ENCODE measurements around the gene ST6GALNAC1.

The ST6GALNAC1 gene, protein sequence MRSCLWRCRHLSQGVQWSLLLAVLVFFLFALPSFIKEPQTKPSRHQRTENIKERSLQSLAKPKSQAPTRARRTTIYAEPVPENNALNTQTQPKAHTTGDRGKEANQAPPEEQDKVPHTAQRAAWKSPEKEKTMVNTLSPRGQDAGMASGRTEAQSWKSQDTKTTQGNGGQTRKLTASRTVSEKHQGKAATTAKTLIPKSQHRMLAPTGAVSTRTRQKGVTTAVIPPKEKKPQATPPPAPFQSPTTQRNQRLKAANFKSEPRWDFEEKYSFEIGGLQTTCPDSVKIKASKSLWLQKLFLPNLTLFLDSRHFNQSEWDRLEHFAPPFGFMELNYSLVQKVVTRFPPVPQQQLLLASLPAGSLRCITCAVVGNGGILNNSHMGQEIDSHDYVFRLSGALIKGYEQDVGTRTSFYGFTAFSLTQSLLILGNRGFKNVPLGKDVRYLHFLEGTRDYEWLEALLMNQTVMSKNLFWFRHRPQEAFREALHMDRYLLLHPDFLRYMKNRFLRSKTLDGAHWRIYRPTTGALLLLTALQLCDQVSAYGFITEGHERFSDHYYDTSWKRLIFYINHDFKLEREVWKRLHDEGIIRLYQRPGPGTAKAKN

DNA sequence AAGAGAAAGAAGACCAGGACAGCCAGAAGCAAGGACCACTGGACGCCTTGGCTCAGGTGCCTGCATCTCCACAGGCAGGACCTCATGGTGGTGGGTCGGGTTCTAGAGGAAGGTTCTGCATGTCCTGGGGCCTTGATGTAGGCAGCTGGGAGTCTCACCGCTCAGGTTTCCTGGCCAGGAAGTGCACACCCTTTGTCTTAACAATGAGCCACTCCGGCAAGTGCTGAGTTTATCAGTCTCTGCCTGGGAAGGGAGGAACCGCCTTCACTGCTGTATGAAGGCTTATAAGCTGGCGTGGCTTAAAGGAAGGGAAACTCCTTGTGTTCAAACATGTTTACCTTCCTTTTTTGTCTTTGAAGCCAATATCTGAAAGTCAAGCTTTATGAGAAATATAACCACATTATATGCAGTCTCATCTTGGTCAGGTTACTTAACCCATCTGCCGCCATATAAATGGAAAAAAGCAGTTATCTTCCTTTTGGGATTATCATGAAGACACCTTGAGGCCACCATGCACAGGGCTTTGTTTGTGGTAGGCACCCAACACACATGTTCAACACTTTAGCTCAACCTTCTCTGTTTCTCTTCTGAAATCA, at the start of gene ST6GALNAC1:
Gene ST6GALNAC1, minus strand, starts transcription at position 205 of the 596 bp plus-strand sequence. Its CDS starts 119 bp downstream, at position 86.
- no peak for DNase-seq (ENCODE audit: low read depth)

DNA sequence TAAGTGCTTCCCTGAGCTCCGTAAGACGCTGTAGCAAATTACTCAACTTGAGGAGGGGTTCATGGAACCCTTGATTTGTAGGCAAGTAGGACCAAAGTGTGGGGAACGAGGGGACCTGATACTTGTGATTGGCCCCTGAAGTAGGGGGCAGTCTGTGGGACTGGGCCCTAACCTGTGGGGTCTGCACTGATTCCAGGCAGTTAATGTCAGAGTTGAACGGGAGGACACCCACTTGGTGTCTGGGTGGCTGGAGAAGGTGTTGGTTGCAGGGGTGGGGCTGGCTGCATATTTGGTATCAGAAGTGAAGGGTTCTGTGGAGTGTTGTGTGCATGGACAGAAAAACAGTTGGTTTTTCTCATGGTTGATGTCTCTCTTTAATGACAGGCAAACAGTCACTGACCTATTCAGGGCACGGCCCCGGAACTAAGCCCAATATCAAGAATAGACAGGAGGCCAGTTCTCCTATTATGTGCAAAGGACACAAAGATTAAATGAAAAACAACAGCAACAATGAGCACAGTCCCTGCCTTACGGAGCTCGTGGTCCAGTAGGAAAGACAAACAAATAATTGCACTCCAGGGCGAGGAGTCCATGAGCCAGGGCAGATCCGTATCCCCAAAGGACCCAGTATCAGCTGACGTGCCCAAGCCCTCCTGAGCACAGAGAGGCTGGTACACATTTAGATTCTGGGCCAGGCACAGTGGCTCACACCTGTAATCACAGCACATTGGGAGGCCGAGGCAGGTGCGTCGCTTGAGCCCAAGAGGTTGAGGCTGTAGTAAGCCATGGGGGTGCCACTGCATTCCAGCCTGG, 48.0 kb upstream of the ST6GALNAC1 start:
- no peak for DNase-seq (ENCODE audit: low read depth)

DNA sequence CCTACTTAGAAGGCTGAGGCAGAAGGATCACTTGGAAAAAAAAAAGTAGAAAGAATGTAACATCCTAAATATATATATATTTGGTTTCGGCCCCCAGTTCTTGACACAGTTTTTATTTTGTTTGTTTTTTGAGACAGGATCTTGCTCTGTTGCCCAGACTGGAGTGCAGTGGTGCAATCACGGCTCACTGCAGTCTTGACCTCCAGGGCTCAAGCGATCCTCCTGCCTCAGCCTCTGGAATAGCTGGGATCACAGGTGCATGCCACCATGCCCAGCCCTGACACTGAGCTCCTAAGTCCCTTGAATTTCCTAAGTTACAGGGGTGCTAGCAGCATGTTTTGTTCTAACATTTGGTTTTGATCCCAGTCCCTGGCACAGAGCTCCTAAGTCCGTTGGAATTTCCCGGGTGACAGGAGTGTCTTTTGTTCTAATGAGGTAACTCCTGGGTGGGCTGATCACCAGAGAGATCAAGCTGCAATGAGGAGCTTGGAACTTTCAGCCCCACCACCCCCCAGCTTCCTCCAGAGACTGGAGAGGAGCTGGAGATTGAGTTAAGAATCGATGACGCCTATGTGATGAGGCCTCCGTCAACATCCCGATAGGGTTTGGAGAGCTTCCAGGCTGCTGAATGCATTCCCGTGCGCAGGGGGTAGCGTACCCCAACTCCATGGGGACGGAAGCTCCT, 47.2 kb upstream of the ST6GALNAC1 start:
- DNase-seq (ENCODE audit: low read depth), result no peak

DNA sequence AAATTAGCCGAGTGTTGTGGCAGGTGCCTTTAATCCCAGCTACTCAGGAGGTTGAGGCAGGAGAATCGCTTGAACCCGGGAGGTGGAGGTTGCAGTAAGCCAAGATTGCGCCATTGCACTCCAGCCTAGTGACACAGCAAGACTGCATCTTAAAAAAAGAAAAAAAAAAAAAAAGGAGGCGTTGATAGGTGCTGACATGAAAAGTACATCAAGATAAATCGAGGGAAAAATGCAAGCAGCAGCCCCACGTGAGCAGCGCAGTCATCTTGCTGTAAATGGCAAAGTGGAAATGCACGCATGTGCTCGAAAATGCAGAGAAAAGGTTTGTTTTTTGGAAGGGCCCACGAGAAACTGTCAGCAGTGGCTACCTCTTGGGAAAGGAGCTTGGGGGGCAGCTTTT, 46.3 kb upstream of the ST6GALNAC1 start:
- DNase-seq (ENCODE audit: low read depth), result no peak

DNA sequence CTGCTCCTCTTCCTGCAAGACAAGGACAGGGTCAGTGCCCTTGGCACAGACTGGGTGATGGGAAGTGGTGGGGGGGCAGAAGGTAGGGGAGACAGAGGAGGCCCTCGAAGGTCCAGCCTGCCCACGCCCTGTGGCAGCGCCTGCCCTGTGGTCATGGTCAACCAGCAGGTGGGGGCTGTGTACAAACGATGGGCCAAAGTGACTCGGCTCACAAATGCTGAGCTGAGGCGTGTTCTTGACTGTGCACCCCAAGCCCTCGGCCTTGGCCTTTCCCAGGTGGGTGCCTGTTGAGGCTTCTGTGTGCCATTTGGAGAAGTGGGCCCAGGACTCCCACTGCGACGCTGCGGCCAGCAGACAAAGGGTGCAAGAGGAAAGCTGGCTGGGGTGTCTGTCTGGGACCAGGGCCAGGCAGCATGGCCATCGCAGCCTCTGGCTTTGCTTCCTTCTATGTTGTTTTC, 44.6 kb upstream of the ST6GALNAC1 start:
- no peak for DNase-seq (ENCODE audit: low read depth)

DNA sequence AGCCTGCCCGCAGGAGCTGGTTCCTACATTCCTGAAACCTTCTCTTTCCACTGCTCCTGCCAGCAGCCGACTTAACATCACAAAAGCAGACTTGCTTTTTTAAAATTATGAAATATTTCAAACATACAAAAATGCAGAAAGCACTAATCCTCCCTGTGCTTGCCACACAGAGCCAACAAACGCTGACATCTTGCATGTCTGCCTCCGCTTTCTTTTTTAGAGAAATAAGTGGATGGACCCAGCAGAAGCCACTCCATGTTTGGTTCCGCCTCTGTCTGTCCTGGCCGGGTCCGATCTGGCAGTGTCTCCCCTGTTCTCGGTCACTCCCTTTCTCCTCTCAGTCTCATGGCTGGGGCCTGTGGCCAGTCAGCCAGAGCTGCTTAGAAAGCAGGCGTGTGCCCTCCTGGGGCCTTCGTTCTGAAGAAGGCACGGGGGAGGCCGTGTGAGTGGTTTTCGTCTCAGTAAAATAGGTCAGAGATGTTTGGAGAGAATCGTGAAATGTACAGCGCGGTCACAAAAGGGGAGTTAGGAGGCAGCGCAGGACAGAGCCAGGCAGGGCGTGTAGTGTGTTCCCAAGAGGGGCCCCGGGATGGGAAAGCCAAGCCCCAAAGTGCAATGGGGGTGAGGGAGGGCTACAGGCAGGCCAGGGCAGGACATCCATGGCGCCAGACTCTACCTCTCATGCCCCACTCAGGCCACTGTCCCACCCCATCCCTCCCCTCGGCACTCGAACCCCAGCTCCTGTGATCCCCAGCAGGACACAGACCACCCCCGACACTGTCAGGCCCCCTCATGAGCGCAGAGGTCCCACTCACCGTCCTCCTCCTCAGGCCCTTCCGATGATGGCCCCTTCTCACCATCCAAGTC, 44.0 kb upstream of the ST6GALNAC1 start:
- DNase-seq (ENCODE audit: low read depth), result no peak

DNA sequence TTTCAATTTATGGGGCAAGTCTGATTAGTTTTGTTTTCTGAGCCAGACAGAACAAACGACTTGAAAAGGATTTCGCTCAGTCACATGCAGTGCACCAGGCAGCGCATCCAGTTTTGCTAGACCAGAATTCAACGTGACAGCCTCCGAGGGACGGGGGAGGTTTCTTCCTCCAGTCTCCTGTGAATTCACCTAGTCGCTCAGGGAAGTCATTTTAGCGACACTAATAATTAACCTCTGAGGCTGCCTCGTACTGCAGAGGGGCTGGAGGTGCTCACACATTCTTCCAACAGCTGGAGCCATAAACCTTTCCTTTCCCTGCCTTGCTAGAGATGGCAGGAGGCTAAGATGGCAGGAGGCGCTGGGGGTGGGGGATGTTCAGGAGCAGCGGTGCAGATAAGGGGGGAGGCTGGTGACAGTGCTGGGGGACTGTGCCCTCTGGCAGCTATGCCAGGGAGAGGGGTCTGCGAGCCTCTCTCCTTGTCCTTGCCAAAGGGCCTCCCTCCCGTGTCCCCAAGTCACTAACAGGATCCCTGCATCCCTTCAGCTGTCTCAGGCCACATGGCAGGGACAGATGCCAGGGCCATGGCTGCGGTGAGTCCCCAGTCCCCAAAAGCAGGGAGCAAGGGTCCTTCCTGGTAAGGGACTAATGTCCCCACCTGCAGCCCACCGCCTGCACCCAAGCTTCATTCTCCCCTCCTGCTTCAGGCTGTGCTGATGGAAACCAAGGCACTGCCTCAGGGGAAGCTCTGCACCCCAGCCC, 43.2 kb upstream of the ST6GALNAC1 start:
- DNase-seq (ENCODE audit: low read depth), result no peak

DNA sequence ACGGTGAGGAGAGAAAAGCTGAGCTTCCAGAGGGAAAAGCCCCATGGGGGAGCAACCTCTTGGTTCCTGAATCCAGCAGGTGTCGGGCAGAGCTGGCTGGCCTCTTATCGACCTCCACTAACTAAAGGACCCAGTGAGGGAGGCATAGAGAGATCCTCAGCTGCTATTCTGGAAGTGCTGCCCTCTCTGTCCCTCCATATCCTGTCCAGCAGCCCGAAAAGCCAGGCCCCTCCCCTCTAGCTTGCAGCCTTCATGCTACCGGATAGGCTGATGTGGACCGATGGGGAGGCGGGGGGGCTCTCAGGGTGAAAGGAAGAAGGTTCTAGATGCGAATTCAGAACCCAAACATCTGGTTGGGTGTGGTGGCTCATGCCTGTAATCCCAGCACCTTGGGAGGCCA, 42.3 kb upstream of the ST6GALNAC1 start:
- DNase-seq (ENCODE audit: low read depth), result no peak

DNA sequence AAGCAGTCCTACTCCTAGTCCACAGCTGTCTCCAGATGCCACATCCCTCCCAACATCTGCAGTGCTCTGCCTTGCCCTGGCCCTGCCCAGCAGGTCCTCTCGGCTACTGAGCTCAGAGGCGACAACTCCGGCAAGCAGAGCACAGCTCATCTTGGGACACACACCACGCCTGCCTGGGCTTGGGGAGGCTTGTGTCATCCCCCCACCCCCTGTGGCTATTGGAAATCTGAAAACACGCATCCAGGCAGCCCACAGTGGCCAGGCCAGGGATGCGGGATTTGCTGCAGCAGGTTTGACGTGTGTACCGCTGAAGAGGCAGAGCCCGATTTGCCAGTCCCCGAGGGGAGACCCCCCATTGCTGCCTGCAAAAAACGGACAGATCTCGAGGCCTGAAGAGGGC, 41.8 kb upstream of the ST6GALNAC1 start:
- DNase-seq (ENCODE audit: low read depth), result no peak

DNA sequence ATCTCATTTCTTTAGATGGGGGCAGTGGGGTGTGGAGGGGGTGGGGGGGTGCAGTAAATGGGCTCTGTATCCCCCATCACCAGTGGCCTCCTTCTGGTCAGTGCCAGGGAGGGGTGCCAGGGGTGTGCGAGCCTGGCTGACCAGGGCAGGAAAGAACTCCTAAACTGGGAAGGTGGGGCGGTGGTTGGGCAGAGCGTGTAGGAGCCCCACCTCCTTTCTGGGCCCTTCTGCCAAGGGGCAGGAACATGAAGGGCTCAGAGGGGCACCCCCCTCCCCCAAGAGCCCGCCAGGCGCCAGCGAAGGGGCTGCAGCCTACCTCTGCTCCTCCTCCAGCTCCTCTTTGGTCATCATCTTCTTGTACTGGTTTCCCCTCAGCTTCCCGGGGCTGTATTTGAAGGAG, 41.2 kb upstream of the ST6GALNAC1 start:
- no peak for DNase-seq (ENCODE audit: low read depth)

DNA sequence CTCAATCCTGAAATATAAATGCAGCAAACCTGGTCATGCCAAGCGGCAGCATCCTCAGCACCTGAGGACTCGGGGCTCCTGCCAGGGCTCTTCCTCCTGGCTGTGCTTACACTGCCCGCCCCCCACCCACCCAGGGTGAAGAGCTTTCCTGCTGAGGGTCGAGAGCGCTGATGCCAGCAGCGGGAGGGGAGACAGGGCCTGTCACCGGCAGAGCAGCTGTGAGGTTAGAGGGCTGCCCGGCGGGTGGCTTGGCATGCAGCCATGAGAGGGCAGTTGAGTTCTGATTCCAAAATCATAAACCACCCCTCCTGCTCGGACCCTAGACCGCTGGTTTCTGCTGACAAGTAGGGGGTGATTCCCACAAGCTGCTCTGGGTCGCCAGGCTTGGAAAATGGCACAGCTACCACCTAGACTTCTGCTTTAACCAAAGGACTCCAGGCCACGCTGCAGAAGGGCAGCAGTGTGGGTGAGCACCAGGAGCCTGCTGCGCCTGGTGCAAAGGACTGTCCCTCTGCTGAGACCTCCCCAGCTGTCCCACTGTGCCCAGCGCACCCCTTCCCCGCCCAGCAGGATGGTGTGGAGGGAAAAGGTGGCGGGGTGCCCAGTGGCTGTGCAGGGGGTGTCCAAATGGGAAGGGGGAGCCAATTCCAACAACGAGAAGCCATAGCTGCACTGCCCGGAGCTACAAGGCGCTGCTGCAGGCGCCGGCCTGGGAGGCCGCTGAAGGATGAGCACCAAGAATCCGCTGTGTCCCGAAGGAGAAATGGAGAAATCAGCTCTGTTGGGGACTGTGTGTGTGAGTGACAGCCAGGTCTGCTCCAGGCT, 40.6 kb upstream of the ST6GALNAC1 start:
- DNase-seq (ENCODE audit: low read depth), result no peak

DNA sequence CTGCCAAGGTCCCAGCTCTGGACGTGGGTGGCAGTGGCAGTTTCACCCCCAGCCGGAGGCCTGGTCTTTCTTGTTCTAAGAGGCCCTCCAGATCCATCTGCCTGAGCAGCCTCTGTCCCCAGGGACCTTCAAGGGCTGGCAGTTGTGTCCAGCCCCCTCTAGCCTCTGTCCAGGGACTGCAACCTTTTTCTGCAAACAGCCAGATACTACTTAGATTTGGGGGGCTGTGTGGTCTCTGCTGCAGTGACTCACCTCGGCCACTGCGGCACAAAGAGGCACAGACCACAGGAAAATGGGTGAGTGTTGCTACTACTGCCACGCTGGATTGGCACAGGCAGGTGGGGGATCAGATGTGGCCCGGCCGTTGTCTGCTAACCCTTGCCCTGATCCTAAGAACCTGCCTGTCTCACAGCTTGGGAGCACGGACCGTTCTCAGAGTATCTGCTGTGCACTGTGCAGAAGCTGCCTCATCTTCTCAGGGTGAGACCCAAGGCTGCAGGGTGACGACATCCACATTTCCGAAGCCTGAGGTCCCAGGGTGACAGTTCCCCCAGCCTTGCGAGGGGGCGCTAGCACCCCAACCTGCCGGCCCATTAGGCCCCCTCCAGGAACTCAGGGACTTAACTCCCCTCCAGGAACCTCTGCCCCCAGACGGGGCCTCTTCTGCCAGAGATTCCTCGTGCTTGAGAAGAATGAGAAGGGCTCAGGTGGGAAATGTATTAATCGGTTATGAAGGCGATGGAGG, 39.6 kb upstream of the ST6GALNAC1 start:
- no peak for DNase-seq (ENCODE audit: low read depth)

DNA sequence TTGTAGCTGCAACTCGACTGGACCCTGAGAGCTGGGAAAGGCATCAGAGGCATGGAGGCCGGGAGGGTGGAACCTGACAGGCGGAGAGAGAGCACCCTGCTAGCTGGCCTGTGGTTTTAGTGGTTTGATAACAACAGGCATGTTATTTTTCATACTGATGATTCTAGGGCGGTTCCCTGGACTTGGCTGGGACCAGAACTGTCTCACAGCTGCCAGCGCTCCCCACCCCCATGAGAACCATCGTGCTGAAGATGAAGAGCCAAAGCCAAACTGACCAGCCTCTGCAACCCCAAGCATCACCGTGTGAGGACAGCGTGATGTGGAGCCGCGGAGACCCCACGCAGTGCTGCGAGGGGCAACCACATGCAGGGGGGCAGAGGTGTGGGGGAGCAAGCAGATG, 38.7 kb upstream of the ST6GALNAC1 start:
- no peak for DNase-seq (ENCODE audit: low read depth)

DNA sequence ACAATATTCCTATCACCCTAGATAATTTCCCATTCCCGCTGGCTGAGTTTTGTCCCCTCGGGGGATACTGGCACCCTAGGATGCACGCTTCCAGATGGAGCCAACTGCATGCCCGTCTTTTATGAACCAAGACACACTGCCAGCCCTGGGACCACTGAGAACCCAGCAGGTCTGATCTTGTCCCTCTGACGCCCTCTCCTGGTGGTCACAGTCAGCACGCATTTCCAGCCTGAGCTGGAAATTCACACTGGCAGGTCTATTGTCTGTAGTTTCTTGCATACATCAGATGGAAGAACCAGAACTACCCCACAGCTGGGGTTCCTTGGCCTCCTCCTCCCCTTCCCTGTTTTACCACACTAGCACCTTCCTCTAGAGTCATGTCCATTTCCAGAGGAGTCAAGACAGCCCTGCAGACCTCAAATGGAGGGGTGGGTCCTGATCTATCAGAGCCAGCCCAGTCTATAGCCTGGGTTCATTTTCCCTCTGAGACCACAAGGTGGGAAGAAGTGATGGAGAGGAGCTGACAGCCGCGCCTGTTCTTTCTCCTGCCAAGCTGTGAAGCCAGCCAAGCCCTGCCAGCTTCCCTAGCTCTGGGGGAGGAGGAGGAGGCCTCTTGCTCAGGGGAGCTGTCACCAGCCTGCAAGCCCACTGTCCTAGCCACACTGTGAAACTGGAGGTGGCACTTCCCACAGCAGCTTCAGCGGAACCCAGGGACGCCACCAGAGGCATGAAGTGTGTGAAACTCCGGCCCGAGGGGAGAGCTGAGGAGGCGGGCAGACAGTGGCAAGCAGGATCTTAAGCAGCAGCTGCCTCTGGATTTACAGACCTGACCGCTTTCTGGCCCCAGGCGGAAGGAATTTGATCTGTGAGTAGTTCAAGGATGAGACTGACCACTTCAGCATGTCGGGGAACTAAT, 37.9 kb upstream of the ST6GALNAC1 start:
- DNase-seq (ENCODE audit: low read depth), result peak; percentile 52

DNA sequence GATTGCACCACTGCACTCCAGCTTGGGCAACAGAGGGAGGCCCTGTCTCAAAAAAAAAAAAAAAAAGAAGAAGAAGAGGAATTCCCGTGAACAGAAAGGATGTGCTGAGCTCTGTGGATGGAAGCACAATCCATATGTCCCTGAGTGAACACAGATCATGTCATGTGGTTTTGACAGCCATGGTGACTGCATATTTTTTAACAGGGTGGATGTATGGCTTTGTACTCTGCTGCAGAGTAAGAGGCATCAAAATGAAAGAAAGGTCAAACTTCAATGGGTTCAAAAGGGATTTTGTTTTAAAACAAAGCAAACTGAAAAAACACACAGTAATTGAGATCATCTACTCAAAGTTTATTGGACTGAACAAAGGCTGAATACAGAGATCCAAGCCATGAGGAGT, 35.7 kb upstream of the ST6GALNAC1 start:
- no peak for DNase-seq (ENCODE audit: low read depth)

DNA sequence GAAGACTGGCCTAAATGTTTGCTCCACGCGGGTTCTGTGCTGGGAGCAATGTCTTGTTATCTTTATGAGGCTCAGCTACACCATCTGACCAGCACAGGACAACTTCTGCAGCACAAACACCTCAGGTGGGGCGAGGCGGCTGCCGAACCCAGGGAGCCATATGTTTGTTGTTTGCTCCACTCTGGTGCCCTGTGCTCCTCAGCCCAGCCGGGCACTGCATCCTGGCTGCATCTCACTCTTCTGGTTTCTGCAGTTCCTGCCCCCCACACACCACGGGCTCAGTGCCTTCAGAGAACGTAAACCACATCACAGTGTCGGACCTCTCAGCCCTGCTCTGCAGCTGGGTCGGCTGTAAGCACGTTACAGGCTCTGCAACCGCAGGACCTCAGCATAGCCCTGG, 34.8 kb upstream of the ST6GALNAC1 start:
- DNase-seq (ENCODE audit: low read depth), result no peak

DNA sequence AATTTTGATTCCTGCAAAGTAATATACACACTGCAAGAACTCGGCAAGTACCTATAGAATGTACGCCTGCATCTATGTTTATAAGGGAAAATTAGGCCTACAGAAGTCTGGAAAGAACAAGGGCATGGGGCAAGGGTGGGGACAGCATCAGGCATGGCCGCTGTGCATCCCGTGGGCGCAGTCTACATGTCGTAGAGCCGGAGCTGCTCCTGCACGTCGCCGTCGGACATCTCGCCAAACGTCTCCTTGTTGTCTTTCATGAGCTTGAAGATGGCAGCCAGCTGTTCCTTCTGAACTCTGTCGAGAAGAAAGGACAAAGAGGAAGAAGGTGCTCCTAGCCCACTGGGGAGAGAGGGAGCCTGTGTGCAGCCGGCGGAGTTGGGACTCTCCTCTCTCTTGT, 33.8 kb upstream of the ST6GALNAC1 start:
- DNase-seq (ENCODE audit: low read depth), result no peak

All from stimulated activated CD8-positive, alpha-beta memory T cell treated with anti-CD3 and anti-CD28 coated beads, Interleukin-4, amount 100 ng/mL, for 24 hours (primary cell).